CD4-positive, alpha-beta T cell (primary cell): Measurements from ENCODE around the gene PAX6. TPM values are rescaled to one million over a fixed set of nuclear protein-coding genes. Genes with fewer than 3 reads are reported as not detected.

Experiments
- ATAC-seq: fragments of 200-7000 bp; cut with Tn5 transposase; one replicate; pipeline ENCODE4 v1.10.0; 2022; ENCODE audit warnings: mild to moderate bottlenecking; ENCODE audit not compliant: poor library complexity
- CTCF ChIA-PET: fragments of 350-600 bp; sonication (Branson Sonifier 250); formaldehyde crosslinking; loops from one replicate; lab custom pipeline; 2021; ENCODE audit warnings: antibody characterized with exemption, inconsistent platforms; lab: Charles Lee
- POLR2A ChIA-PET: fragments of 350-600 bp; sonication (Branson Sonifier 250); formaldehyde crosslinking; loops from one replicate; lab custom pipeline; 2021; ENCODE audit warnings: antibody characterized with exemption, inconsistent platforms; lab: Charles Lee
- DNase-seq, 14 experiments: peaks; one replicate each; pipeline ENCODE4 v3.0.0-alpha.2; 2013 to 2020; ENCODE audit warnings: mixed read lengths in 2 of 14
- H3K27ac ChIP-seq, 2 donors: one replicate each; pipeline versions ENCODE4 v1.5.1 to v1.7.0; 2013; ENCODE audit warnings: low read length in 2 of 2, low read depth in 1 of 2, mild to moderate bottlenecking in 1 of 2
- H3K27me3 ChIP-seq, 2 experiments: 1 replicate in 1 of 2; 2 replicates in 1 of 2; pipeline versions ENCODE4 v1.6.1 to v1.7.0; 2013; ENCODE audit warnings: low read length in 2 of 2, control low read depth in 1 of 2, mild to moderate bottlenecking in 1 of 2, moderate library complexity in 1 of 2; ENCODE audit not compliant: insufficient read depth in 2 of 2, control insufficient read depth in 1 of 2
- H3K36me3 ChIP-seq: one replicate; pipeline ENCODE4 v1.6.1; 2013; ENCODE audit warnings: low read length, control low read depth; ENCODE audit not compliant: insufficient read depth
- H3K4me1 ChIP-seq: one replicate; pipeline ENCODE4 v1.6.1; 2013; ENCODE audit warnings: low read length, control low read depth; ENCODE audit not compliant: insufficient read depth
- H3K4me3 ChIP-seq: one replicate; pipeline ENCODE4 v1.5.1; 2013; ENCODE audit warnings: mild to moderate bottlenecking, low read length, moderate library complexity
- H3K9me3 ChIP-seq, 2 experiments: 1 replicate in 1 of 2; 2 replicates in 1 of 2; pipeline versions ENCODE4 v1.6.1 to v1.7.0; 2013; ENCODE audit warnings: low read length in 2 of 2, mild to moderate bottlenecking in 2 of 2, control low read depth in 1 of 2, moderate library complexity in 1 of 2; ENCODE audit not compliant: control insufficient read depth in 1 of 2, insufficient read depth in 1 of 2
- H3K27ac Mint-ChIP-seq: one replicate; pipeline ENCODE4 v1.8.0; 2020; ENCODE audit warnings: mixed read lengths
- H3K27me3 Mint-ChIP-seq: one replicate; pipeline ENCODE4 v1.8.0; 2021; ENCODE audit warnings: mixed read lengths
- H3K36me3 Mint-ChIP-seq: one replicate; pipeline ENCODE4 v1.8.0; 2021; ENCODE audit warnings: low read depth, mixed read lengths
- H3K4me1 Mint-ChIP-seq: one replicate; pipeline ENCODE4 v1.8.0; 2021; ENCODE audit warnings: low read depth, mixed read lengths
- H3K4me3 Mint-ChIP-seq: one replicate; pipeline ENCODE4 v1.8.0; 2020; ENCODE audit warnings: mild to moderate bottlenecking, mixed read lengths
- H3K9me3 Mint-ChIP-seq: one replicate; pipeline ENCODE4 v1.8.0; 2020; ENCODE audit warnings: mixed read lengths
- intact Hi-C, 2 experiments: fragments of 100-400 bp; cut with DNase I in 1 of 2; cut with micrococcal nuclease in 1 of 2; formaldehyde crosslinking; loops; one replicate each; pipeline versions ENCODE4 v1.15.1 to v1.9.0; 2023 to 2025; cut with DNase I, micrococcal nuclease
- total RNA-seq, 174 experiments: library from RNA in 2 of 174; stranded (reverse) in 2 of 174; gene quantifications; one replicate each; pipeline ENCODE4 v1.2.3 and lab custom pipeline; 2021 to 2026
- TF ChIP-seq, protein P1 (sequence below): fragments of 200-600 bp; IDR thresholded peaks from one replicate; pipeline ENCODE4 v1.8.0; 2022; ENCODE audit warnings: antibody characterized with exemption, mild to moderate bottlenecking

Gene PAX6
- total RNA-seq, 2 experiments from 2014 or later = not detected

DNA sequence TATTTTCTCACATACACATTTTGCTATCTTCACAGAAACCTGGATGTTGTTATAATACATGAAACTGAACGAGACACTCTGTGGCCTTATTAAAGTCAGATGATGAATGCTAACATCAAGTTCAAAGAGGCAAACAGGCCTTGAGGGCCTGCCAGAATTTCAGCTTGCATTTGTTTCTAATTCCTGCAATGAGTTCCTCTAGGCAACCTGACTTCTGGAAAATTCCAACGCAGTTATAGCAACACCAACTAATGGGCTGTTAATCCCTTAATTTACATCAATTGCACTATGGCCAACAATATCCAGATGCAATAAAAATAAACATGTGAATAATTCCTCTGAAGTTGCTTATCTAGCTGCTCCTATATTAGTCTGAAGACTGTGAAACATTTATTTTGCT is 19.1 kb downstream of the PAX6 start:
- Mint-ChIP-seq H3K36me3 (no peaks in the 10 kb centered on the region), H3K9me3 (no peaks in the 10 kb centered on the region)

DNA sequence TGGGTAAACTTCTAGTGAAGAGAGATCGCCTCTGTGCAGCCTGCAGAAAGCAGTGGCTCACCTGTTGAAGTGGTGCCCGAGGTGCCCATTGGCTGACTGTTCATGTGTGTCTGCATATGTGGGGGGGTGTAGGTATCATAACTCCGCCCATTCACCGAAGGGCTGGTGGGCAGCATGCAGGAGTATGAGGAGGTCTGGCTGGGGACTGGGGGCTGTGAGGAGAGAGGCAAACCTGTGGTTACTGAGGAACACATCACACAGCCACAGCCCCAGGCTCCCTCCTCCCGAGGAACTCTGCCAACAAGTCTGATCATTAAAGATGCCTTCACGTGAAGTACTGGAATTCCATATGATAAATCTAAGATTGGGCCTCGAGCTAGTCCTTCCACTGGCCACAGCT is 20.5 kb downstream of the PAX6 start:
- peaks cover 0 to 2% of the 10 kb centered on the region in 2 experiments for H3K9me3 ChIP-seq
- H3K36me3 ChIP-seq = no peaks in the 10 kb centered on the region
- DNase-seq = no peak
- H3K27ac Mint-ChIP-seq = no peak overlapping the region
- no peak overlapping the region for H3K27ac ChIP-seq
- H3K36me3 Mint-ChIP-seq = no peaks in the 10 kb centered on the region
- peaks cover 51% of the 10 kb centered on the region for H3K27me3 Mint-ChIP-seq
- no peak overlapping the region for H3K4me3 Mint-ChIP-seq
- H3K4me1 ChIP-seq = no peaks in the 10 kb centered on the region
- H3K4me3 ChIP-seq = no peak overlapping the region
- intact Hi-C loops = no loop called here
- peaks cover 5 to 15% of the 10 kb centered on the region in 2 experiments for H3K27me3 ChIP-seq
- ChIA-PET POLR2A (no interaction called here), CTCF (no interaction called here)
- ATAC-seq = no peak
- no peaks in the 10 kb centered on the region for H3K9me3 Mint-ChIP-seq
- no peaks in the 10 kb centered on the region for H3K4me1 Mint-ChIP-seq
- TF ChIP-seq, protein P1, sequence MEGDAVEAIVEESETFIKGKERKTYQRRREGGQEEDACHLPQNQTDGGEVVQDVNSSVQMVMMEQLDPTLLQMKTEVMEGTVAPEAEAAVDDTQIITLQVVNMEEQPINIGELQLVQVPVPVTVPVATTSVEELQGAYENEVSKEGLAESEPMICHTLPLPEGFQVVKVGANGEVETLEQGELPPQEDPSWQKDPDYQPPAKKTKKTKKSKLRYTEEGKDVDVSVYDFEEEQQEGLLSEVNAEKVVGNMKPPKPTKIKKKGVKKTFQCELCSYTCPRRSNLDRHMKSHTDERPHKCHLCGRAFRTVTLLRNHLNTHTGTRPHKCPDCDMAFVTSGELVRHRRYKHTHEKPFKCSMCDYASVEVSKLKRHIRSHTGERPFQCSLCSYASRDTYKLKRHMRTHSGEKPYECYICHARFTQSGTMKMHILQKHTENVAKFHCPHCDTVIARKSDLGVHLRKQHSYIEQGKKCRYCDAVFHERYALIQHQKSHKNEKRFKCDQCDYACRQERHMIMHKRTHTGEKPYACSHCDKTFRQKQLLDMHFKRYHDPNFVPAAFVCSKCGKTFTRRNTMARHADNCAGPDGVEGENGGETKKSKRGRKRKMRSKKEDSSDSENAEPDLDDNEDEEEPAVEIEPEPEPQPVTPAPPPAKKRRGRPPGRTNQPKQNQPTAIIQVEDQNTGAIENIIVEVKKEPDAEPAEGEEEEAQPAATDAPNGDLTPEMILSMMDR = no peak

More for the DNA sequence above, 19.1 kb downstream of the PAX6 start:
- Mint-ChIP-seq H3K4me3 (no peak overlapping the region), H3K27me3 (peaks cover 64% of the 10 kb centered on the region), H3K4me1 (peaks cover under 1% of the 10 kb centered on the region), H3K27ac (no peak overlapping the region)
- CTCF ChIA-PET = no interaction called here
- TF ChIP-seq, protein P1 = no peak
- peaks cover 0 to 13% of the 10 kb centered on the region in 2 experiments for H3K9me3 ChIP-seq
- peaks cover 18 to 29% of the 10 kb centered on the region in 2 experiments for H3K27me3 ChIP-seq
- POLR2A ChIA-PET = no interaction called here
- H3K4me3 ChIP-seq = no peak overlapping the region
- DNase-seq (no peak), ATAC-seq (no peak)
- intact Hi-C loops = no loop called here
- no peaks in the 10 kb centered on the region for H3K4me1 ChIP-seq
- no peaks in the 10 kb centered on the region for H3K36me3 ChIP-seq
- H3K27ac ChIP-seq = no peak overlapping the region

DNA sequence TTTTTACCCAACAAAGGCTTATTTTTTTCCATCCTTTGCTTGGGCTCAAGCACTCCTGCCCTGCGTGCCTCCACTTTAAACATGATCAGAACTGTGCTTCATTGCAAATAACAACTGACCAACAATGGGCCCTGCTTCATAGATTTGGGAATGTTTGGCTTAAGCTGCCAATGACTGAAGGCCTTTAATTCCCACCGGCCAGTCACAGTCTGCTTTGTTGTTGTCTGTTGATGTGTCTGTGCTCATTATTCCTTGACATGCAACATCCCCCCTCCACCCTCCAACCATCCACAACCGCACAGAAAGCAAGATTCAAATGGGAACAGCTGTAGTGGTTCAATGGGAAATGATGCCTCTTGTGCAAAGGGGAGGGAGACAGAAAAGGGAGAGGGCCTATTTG is 23.0 kb downstream of the PAX6 start:
- H3K27ac Mint-ChIP-seq = no peak overlapping the region
- intact Hi-C loops = no loop called here
- POLR2A ChIA-PET = no interaction called here
- Histone ChIP-seq H3K36me3 (no peaks in the 10 kb centered on the region), H3K9me3 (no peaks in the 10 kb centered on the region), H3K4me3 (no peak overlapping the region), H3K27ac (no peak overlapping the region), H3K27me3 (peaks cover 0 to under 1% of the 10 kb centered on the region in 2 experiments), H3K4me1 (no peaks in the 10 kb centered on the region)
- H3K36me3 Mint-ChIP-seq = peaks cover 4% of the 10 kb centered on the region
- peaks cover 27% of the 10 kb centered on the region for H3K27me3 Mint-ChIP-seq
- no peak for ATAC-seq
- no peak for DNase-seq
- H3K9me3 Mint-ChIP-seq = no peaks in the 10 kb centered on the region
- CTCF ChIA-PET = no interaction called here
- no peaks in the 10 kb centered on the region for H3K4me1 Mint-ChIP-seq
- TF ChIP-seq, protein P1 = no peak
- no peak overlapping the region for H3K4me3 Mint-ChIP-seq
